ENCODE data around the gene SSC5D.

SSC5D gene

DNA sequence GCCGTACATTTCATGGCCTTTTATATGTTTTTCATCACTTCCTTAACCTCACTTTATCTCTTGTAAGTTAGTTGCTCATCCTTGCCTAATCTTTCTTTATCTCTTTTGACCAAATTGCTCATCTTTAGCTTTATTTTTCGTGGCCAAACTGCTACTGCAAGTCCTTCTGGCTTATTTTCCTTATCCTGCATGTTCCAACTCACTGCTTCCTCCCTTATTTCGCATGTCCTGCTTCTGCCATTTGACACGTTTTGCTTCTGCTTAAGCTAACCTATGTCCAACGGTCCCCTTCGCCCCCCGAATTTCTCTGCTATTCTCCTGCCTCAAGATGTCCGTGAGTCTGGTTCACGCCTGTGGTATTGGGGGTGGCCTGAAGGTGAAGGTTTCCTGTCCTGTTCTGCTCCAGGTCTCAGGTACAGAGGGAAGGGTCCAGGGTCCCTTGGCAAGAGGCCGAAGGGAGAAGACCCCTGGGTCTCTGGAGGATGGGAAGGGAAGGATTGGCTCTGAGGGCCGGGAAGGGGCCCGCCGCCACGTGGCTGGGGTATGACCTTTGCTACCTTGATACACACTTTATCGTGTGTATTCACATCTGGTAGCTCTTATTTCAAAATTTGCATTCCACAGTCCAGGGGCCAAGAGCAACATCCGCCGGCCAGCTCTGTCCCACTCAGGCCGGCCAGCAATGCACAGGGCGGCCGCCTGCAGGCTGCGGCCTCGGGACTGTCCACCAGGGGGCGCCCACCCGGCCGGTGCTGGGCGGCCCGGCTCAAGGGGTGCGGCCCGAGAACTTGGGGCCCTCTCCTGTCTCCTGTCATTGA lies 20.8 kb upstream of the SSC5D start:
- TF ChIP-seq, protein P1, sequence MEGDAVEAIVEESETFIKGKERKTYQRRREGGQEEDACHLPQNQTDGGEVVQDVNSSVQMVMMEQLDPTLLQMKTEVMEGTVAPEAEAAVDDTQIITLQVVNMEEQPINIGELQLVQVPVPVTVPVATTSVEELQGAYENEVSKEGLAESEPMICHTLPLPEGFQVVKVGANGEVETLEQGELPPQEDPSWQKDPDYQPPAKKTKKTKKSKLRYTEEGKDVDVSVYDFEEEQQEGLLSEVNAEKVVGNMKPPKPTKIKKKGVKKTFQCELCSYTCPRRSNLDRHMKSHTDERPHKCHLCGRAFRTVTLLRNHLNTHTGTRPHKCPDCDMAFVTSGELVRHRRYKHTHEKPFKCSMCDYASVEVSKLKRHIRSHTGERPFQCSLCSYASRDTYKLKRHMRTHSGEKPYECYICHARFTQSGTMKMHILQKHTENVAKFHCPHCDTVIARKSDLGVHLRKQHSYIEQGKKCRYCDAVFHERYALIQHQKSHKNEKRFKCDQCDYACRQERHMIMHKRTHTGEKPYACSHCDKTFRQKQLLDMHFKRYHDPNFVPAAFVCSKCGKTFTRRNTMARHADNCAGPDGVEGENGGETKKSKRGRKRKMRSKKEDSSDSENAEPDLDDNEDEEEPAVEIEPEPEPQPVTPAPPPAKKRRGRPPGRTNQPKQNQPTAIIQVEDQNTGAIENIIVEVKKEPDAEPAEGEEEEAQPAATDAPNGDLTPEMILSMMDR (IDR thresholded peaks at IDR 0.05; ENCODE audit: low read depth, low read length), result peak; percentile 90
- Histone ChIP-seq H3K4me3 (ENCODE audit: low read depth, low read length) (no peak overlapping the region), H3K27me3 (no peaks in the 10 kb centered on the region), H3K4me1 (no peaks in the 10 kb centered on the region), H3K9me3 (no peaks in the 10 kb centered on the region), H3K36me3 (no peaks in the 10 kb centered on the region)
- DNase-seq, result peak; percentile 67

DNA sequence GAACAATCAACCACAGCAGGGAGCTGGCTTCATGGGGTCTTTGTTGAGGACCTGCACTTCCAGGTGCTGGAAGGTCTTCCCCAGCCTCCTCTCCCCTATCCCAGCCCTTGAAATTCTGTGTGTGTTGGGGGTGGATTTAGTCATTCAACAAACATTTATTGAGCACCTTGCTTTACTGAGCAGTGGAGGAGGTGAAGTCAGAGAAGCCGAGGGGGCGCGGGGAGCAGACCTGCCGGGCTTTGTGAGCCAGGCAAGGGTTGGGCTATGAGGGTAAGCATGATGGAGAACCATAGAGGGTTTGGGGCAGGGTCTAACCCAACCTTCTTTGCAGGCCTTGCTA lies 20.2 kb upstream of the SSC5D start:
- Histone ChIP-seq H3K36me3 (no peaks in the 10 kb centered on the region), H3K9me3 (no peaks in the 10 kb centered on the region), H3K4me3 (ENCODE audit: low read depth, low read length) (no peak overlapping the region), H3K27me3 (no peaks in the 10 kb centered on the region), H3K4me1 (no peaks in the 10 kb centered on the region)
- TF ChIP-seq, protein P1 (IDR thresholded peaks at IDR 0.05; ENCODE audit: low read depth, low read length), result no peak; the same call in 1 of the 2 replicates
- no peak for DNase-seq

DNA sequence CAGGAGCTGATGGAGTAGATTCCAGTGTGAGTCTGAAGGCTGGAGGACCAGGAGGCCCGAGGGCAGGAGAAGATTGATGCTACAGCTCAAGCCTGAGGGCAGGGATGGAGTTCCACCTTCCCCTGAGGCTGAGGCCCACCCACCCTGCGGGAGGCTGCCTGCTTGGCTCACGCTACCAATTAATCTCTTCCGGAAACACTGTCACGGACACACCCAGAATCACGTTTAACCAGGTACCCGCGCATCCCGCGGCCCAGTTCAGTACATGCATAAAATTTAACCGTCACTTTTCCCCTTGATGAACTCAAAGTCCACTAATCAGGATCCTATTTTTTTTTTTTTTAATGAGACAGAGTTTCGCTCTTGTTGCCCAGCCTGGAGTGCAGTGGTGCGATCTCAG lies 17.0 kb upstream of the SSC5D start:
- Histone ChIP-seq H3K4me1 (peaks cover 5% of the 10 kb centered on the region; the same call in 1 of the 2 replicates), H3K27me3 (no peaks in the 10 kb centered on the region), H3K9me3 (no peaks in the 10 kb centered on the region; the same call in 1 of the 2 replicates), H3K36me3 (no peaks in the 10 kb centered on the region), H3K4me3 (ENCODE audit: low read depth, low read length) (no peak overlapping the region)
- TF ChIP-seq, protein P1 (IDR thresholded peaks at IDR 0.05; ENCODE audit: low read depth, low read length), result no peak
- DNase-seq, result no peak

DNA sequence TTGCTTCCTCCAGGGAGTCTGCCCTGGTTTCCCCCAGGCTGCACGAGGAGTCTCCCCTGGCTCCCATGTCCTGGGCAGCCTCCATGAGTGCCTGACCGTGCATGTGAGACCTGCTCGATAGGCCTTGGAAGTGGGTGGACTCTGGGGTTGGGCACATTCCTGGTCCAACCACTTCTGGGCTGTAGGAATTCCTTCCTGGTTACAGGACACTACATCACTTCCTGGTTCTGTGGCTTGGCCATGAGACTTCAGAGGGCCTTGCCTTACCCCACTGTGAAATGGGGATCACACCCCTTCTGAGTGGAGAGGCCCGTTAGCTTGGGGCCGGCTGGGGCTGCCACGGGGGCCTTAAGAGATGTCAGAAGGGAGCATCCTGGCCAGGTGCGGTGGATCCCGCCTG lies 15.8 kb upstream of the SSC5D start:
- Histone ChIP-seq H3K9me3 (no peaks in the 10 kb centered on the region; the same call in 1 of the 2 replicates), H3K4me3 (ENCODE audit: low read depth, low read length) (no peak overlapping the region), H3K27me3 (no peaks in the 10 kb centered on the region), H3K4me1 (peaks cover 5% of the 10 kb centered on the region; the same call in 1 of the 2 replicates), H3K36me3 (no peaks in the 10 kb centered on the region)
- DNase-seq, result no peak
- TF ChIP-seq, protein P1 (IDR thresholded peaks at IDR 0.05; ENCODE audit: low read depth, low read length), result no peak

DNA sequence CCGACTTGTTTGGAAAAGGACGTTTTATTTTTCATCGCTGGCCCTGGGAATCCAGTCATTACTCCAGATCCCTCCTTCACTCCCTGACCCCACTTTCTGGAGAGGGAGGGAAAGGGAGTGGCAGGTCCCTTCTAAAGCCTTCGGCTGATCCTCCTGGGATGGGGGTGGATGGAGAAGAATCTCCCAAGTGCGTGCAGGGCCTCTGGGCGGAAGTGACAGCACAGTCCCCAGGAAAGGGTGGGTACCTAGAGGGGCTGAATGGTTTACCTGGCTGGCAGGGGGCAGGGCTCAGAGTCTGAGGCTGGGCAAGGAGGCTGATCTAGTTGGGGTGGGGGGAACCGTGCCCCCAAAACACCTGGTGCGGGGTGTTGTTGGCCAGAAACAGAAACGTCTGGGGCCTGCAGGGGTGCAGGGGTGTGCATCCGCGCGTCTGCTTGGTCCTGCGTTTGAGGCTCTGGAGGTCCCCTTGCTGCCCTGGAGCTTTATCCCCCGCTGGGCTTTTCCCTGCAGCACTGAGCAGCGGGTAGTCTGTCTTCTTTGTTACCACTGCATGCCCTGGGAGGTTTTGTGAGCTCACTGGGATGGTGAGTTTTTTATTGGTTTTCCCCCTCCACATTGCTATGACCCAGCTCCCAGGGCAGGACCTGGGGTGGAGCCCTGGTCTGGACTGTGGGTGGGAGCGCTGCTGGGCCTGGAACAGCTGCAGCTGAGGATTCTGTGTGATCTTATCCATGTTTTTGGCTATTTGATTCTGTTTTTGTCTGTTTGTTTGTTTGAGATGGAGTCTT lies 14.8 kb upstream of the SSC5D start:
- Histone ChIP-seq H3K9me3 (no peaks in the 10 kb centered on the region; the same call in 1 of the 2 replicates), H3K4me3 (ENCODE audit: low read depth, low read length) (no peak overlapping the region), H3K4me1 (peaks cover 5% of the 10 kb centered on the region; the same call in 1 of the 2 replicates), H3K36me3 (no peaks in the 10 kb centered on the region), H3K27me3 (no peaks in the 10 kb centered on the region)
- TF ChIP-seq, protein P1 (IDR thresholded peaks at IDR 0.05; ENCODE audit: low read depth, low read length), result no peak
- peak; percentile 18 for DNase-seq
